ENCODE measurements around the gene KCNE2.

The KCNE2 gene

DNA sequence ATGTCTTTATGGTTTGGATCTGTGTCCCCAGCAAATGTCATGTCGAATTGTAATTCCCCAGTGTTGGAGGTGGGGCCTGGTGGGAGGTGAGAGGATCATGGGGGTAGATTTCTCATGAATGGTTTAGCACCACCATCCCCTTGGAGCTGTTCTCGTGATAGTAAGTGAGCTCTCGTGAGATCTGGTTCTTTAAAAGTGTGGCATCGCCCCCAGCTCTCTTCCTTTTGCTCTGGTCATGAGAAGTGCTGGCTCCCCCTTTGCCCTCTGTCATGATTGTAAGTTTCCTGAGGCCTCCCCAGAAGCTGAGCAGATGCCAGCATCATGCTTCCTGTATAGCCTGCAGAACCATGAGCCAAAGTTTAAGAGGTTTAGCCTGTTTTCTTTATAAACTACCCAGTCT, 11.2 kb upstream of the KCNE2 start:
- TF ChIP-seq, protein P1, sequence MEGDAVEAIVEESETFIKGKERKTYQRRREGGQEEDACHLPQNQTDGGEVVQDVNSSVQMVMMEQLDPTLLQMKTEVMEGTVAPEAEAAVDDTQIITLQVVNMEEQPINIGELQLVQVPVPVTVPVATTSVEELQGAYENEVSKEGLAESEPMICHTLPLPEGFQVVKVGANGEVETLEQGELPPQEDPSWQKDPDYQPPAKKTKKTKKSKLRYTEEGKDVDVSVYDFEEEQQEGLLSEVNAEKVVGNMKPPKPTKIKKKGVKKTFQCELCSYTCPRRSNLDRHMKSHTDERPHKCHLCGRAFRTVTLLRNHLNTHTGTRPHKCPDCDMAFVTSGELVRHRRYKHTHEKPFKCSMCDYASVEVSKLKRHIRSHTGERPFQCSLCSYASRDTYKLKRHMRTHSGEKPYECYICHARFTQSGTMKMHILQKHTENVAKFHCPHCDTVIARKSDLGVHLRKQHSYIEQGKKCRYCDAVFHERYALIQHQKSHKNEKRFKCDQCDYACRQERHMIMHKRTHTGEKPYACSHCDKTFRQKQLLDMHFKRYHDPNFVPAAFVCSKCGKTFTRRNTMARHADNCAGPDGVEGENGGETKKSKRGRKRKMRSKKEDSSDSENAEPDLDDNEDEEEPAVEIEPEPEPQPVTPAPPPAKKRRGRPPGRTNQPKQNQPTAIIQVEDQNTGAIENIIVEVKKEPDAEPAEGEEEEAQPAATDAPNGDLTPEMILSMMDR (IDR thresholded peaks at IDR 0.05; ENCODE audit: low read depth, low read length), result no peak
- no peak for DNase-seq (ENCODE audit: extremely low read depth, low read depth)

DNA sequence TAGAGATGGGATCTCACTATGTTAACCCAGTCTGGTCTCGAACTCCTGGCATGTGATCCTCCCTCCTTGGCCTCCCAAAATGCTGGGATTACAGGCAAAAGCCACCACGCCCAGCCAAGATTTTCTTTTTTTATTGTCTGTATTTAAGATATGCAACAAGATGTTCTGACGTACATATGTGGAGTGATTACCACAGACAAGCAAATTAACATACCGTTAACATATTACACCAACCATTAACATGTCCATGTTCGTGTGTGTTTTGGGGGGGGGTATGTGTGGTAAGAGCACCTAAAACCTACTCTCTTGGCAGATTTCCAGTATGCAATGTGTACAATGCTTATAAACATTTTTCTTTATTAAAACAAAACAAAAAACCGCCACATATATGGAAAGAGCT, 10.6 kb upstream of the KCNE2 start:
- no peak for DNase-seq (ENCODE audit: extremely low read depth, low read depth)
- TF ChIP-seq, protein P1 (IDR thresholded peaks at IDR 0.05; ENCODE audit: low read depth, low read length), result no peak

DNA sequence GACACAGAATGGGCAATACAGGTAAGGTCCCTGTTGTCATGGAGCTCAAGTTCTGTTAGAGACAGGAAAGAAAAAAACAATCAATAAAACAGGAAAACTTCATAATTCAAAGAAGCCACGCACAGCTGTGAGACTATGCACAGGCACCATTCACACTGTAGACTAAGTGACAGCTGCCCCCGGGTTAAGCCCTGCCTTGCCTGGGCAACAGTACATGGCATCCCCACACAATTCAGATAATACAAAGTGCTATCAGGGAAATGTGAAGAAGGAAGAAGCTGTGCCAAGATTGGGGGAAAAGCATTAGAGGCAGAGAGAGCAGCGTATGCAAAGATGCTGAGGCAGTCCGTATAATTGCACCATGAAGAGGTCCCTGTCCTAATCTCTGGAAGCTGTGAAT, 9.0 kb upstream of the KCNE2 start:
- TF ChIP-seq, protein P1 (IDR thresholded peaks at IDR 0.05; ENCODE audit: low read depth, low read length), result no peak
- no peak for DNase-seq (ENCODE audit: extremely low read depth, low read depth)

DNA sequence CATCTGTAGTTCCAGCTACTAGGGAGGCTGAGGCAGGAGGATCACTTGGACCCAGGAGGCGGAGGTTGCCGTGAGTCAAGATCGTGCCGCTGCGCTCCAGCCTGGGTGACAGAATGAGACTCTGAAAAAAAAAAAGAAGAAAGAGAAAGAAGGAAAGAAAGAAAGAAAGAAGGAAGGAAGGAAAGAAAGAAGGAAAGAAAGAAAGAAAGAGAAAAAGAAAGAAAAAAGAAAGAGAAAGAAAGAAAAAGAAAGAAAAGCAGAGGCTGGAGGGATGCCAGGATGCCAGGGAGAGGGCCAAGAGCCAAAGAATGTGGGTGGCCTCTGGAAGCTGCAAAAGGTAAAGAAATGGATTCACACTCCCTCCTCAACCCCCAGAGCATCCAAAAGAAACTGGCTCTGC, 8.2 kb upstream of the KCNE2 start:
- TF ChIP-seq, protein P1 (IDR thresholded peaks at IDR 0.05; ENCODE audit: low read depth, low read length), result no peak
- no peak for DNase-seq (ENCODE audit: extremely low read depth, low read depth)

DNA sequence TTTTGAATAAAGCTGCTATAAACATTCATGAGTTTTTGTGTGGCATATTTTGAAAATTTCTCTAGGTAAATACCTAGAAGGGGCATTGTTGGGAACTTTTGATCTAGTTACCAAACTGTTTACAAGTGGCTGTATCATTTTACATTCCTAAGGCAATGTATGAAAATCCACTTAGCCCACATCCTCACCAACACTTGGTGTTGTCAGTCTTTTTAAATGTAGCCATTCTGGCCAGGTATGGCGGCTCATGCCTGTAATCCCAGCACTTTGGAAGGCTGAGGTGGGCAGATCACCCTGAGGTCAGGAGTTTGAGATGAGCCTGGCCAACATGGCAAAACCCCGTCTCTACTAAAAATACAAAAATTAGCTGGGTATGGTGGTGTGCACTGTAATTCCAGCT, 5.9 kb upstream of the KCNE2 start:
- TF ChIP-seq, protein P1 (IDR thresholded peaks at IDR 0.05; ENCODE audit: low read depth, low read length), result no peak
- DNase-seq (ENCODE audit: extremely low read depth, low read depth), result no peak

DNA sequence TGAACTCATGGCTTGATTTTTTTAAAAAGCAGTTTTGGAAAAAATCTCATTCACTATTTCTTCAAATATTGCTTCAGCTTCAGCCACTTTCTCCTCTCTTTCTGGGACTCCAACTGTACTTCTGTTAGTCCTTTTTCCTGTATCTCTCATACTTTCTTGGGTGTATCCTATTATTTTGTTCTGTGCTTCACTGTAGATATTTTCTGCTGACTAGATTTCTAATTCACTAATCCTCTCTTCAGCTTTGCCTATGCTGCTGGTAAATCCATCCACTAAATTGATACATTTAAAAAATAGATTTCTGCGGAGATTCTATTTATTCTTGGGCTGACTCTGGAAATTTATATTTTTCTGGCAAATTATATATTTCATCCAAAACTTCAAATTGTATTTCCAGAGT, 4.9 kb upstream of the KCNE2 start:
- TF ChIP-seq, protein P1 (IDR thresholded peaks at IDR 0.05; ENCODE audit: low read depth, low read length), result no peak
- DNase-seq (ENCODE audit: extremely low read depth, low read depth), result no peak

DNA sequence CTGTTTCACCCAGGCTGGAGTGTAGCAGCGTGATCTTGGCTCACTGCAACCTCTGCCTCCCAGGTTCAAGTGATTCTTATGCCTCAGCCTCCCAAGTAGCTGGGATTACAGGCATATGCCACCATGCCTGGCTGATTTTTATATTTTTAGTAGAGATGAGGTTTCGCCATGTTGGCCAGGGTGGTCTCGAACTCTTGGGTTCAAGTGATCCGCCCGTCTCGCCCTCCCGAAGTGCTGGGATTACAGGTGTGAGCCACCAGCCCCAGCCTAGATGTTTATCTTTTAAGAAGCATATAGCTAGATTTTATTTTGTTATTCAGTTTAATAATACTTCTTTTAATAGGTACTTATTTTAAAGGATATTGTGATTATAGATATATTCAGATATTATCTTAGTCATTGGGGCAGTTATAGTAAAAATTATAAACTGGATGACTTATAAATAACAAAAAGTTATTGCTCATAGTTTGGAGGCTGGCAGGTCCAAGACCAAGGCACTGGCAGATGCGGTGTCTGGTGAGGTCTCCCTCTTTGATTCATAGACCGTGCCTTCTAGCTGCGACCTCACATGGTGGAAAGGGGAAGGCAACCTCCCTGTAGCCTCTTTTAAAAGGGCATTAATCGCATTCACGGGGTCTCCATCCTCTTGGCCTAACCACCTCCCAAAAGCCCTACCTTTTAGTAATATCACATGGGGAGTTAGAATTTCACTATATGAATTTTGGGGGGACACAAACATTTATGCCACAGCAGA, 3.1 kb upstream of the KCNE2 start:
- no peak for DNase-seq (ENCODE audit: extremely low read depth, low read depth)
- TF ChIP-seq, protein P1 (IDR thresholded peaks at IDR 0.05; ENCODE audit: low read depth, low read length), result no peak

All from AG09319 (cell line).